ENCODE results near the gene TPRX1.
"Not testable (repeated sequence)": the region's sequence is repeated elsewhere in the genome, so short reads cannot be mapped to it uniquely, and the experiment has no call there.

TPRX1 gene

GRCh38 chr19:47801270-47801669 lies 3.1 kb downstream of the TPRX1 start:
- no peak for DNase-seq

GRCh38 chr19:47798904-47799266 lies 5.5 kb downstream of the TPRX1 start:
- DNase-seq: no peak

GRCh38 chr19:47797996-47798903 lies 6.1 kb downstream of the TPRX1 start:
- no peak for DNase-seq

GRCh38 chr19:47796785-47797184 lies 7.6 kb downstream of the TPRX1 start:
- DNase-seq: no peak

GRCh38 chr19:47794526-47794925 lies 9.8 kb downstream of the TPRX1 start:
- DNase-seq: no peak

GRCh38 chr19:47792616-47793015 lies 11.7 kb downstream of the TPRX1 start:
- DNase-seq: no peak

- peak; percentile 57 for DNase-seq
These were observed 13.9 kb downstream of the TPRX1 start for GRCh38 chr19:47790398-47790814.

GRCh38 chr19:47789811-47790210 lies 14.5 kb downstream of the TPRX1 start:
- DNase-seq: not testable (repeated sequence)

- DNase-seq: not testable (repeated sequence)
These were observed 17.0 kb downstream of the TPRX1 start for GRCh38 chr19:47787307-47787706.

GRCh38 chr19:47786566-47786965 lies 17.8 kb downstream of the TPRX1 start:
- DNase-seq: no peak

- no peak for DNase-seq
These were observed 22.6 kb downstream of the TPRX1 start for GRCh38 chr19:47781590-47782262.

- DNase-seq: no peak
These were observed 24.2 kb downstream of the TPRX1 start for GRCh38 chr19:47780215-47780551.

GRCh38 chr19:47779524-47780214 lies 24.7 kb downstream of the TPRX1 start:
- DNase-seq: no peak

GRCh38 chr19:47778954-47779351 lies 25.4 kb downstream of the TPRX1 start:
- no peak for DNase-seq

- peak; percentile 51 for DNase-seq
These were observed 26.1 kb downstream of the TPRX1 start, which contains the start of gene SELENOW for GRCh38 chr19:47778049-47778953. Gene SELENOW (plus strand): TSS chr19:47778703. CDS start chr19:47778786, 83 bp downstream.

GRCh38 chr19:47777245-47778048 lies 26.9 kb downstream of the TPRX1 start:
- not testable (repeated sequence) for DNase-seq

- DNase-seq: no peak
These were observed 27.8 kb downstream of the TPRX1 start for GRCh38 chr19:47776568-47776967.

GRCh38 chr19:47771291-47771690 lies 33.1 kb downstream of the TPRX1 start:
- not testable (repeated sequence) for DNase-seq

- no peak for DNase-seq
These were observed 34.8 kb downstream of the TPRX1 start for GRCh38 chr19:47769534-47769933.

- DNase-seq: no peak
These were observed 35.7 kb downstream of the TPRX1 start for GRCh38 chr19:47768604-47769003.

GRCh38 chr19:47767349-47767748 lies 37.0 kb downstream of the TPRX1 start:
- DNase-seq: no peak

- DNase-seq: no peak
These were observed 37.7 kb downstream of the TPRX1 start for GRCh38 chr19:47766670-47767069.
